T-helper 22 cell (primary cell): ENCODE data around the gene TMEM37.
"Not testable (repeated sequence)": the region's sequence is repeated elsewhere in the genome, so short reads cannot be mapped to it uniquely, and the experiment has no call there.

Experiments
- DNase-seq: peaks from one replicate; pipeline ENCODE4 v3.0.0-alpha.2; 2020; ENCODE audit warnings: low read depth

Gene TMEM37, protein sequence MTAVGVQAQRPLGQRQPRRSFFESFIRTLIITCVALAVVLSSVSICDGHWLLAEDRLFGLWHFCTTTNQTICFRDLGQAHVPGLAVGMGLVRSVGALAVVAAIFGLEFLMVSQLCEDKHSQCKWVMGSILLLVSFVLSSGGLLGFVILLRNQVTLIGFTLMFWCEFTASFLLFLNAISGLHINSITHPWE

DNA sequence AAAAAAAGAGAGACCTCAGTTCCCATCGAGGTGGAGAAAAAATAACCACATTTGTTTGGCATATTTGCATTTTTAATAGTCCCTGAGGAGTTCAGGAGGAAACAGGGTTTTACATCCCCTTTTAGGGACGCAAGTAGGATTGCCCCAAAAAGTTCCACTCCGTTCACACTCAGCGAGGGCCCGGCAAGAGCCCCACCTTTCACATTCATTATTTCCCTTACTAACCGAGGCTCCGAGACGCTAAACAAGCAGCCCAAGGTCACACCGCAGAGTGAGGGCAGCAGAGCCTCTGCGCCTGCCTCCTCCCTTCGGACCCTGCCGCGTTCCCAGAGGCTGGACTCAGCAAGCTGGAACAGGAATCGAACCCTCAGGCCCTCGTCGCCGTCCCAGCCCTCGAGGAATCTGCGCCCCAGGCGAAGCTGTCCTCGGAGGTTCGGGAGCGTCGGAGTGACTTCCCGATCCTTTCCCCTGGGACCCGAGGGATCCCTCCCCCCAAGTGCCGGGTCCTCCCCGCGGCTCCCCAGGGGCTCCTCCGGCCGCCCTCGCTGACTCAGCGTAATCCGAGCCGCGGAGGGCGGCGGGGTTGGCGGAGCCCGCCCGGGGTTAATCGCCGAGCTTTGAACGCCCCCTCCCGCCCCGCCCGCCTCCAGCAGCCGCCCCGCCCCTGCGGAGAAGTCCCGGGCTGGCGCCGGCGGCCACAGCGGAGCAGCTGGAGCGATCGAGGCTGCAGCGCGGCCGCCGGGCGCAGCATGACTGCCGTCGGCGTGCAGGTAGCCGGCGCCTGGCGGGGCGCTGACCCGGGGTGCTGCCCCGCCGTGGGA, at the start of gene TMEM37:
TMEM37 (plus strand) TSS at position 700 of the 821 bp plus-strand sequence; CDS start at position 750, 50 bp downstream.
- no peak for DNase-seq

DNA sequence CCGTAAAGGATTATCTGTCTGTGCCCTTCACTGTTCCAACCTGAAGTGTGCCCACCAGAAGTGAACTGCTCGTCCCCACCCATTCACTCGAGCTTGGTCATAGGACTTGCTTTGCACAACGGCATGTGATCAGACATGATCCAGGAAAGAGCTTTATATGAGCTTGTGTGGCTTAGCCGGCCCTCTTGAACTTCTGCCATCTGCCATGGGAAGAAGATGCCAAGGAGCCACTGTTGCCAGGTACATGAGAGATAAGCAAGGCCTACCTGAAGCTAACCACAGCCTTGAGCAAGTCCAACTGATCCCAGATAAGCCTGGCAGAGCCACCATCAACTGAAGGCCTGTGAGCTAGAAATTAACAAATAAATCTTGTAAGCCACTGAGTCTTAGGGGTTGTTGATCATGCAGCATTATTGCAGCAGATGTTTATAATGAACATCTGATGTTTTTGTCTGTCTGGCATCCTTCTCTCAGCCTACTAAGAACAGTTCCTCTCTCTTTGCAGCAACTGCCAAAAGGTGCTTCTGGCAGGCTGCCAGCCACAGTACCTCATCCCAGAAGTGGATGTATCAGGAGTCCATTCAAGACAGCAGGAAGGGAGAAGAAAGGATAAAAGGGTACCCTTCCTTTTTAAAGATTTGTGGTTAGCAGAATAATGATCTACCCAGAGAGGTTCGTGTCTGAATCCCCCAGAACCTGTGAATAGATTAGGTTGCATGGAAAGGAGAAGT, 48.1 kb upstream of the TMEM37 start:
- no peak for DNase-seq

DNA sequence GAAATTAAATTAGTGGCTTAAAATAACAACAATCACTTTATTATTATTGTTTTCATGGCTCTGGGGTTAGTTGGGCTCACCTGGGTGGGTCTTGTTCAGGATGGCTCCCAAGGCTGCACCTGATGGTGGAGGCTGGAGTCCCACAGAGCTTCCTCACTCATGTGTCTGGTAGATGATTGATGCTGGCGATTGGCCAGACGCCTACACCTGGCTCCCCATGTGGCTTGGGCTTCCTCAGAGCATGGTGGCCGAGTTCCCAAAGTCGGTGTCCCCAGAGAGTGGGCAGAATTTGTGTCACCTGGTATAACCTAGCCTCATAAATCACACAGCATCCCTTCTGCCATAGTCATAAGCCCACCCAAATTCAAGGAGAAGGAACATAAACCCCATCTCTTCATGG, 46.7 kb upstream of the TMEM37 start:
- DNase-seq: no peak

- no peak for DNase-seq
Measured at GRCh38 chr2:119385466-119385865, 46.2 kb upstream of the TMEM37 start.

DNA sequence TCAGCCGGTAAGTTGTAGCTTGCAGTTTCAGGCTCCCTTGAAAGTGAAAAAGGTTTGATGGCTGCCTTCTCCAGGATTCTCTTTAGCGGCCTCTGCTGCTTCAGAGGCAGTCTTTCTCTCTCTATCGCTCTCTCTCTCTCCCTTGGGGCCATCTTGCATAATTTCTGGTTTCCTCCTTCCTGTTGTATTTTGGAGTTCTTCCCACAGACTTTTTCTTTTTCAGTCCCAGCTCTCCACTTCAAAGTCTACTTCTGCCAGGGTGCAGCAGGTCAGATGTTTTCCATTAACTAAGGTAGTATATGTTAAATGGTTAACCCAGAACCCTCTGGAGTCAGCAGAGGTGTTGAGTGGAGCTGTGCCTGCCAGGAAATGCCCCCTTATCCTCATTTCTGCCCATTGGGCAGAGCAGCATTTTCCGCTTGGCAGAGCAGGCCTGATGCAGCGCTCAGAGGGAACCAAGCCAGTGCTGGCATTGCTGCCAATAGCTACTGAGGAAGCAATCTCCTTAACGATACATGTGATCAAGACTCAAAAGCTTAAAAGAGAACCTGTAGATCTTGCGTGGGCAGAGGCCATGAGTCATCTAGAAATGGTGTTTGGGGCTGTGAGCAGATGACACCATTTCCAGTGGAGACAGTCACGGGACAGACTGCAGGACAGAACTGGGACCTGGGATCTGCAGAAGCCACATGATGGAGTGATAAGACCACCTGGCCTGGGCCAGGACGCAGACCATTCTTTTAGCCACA, 44.1 kb upstream of the TMEM37 start:
- no peak for DNase-seq

DNA sequence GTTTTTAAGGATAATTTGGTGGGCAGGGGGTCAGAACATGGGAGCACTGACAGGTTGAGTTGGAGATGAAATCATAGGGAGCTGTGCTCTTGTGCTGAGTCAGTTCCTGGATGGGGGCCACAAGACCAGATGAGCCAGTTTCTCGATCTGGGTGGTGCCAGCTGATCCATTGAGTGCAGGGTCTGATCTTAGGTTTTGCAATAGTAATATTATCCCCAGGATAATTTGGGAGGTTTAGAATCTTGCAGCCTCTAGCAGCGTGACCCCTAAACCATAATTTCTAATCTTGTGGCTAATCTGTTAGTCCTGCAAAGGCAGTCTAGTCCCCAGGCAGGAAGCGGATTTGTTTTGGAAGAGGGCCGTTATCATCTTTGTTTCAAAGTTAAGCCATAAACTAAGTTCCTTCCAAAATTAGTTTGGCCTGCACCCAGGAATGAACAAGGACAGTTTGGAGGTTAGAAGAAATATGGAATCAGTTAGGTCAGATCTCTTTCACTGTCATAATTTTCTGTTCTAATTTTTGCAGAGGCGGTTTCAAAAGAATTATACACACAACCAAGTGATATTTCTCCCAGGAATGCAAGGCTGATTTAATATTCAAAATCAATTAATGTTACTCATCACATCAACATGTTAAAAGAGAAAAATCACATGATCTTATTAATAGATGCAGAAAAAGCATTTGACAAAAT, 41.9 kb upstream of the TMEM37 start:
- DNase-seq: no peak

- DNase-seq: no peak
Measured at GRCh38 chr2:119393971-119394748, 37.5 kb upstream of the TMEM37 start.

GRCh38 chr2:119397196-119397595, 34.5 kb upstream of the TMEM37 start:
- DNase-seq: no peak

DNA sequence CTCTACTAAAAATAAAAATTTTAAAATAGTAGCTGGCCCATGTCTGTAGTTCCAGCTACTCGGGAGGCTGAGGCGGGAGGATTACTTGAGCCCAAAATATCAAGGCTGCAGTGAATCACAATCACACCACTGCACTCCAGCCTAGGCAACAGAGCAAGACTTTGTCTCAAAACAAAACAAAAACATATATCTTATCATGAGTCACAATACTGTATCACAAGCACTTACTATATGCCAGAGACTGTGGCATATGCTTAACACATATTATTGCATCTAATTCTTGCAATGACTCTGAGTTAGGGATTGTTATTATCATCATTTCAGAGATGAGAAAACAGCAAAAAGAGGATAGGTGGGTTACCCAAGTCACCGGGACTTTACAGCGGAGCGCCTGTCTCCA, 29.5 kb upstream of the TMEM37 start:
- DNase-seq: no peak

DNA sequence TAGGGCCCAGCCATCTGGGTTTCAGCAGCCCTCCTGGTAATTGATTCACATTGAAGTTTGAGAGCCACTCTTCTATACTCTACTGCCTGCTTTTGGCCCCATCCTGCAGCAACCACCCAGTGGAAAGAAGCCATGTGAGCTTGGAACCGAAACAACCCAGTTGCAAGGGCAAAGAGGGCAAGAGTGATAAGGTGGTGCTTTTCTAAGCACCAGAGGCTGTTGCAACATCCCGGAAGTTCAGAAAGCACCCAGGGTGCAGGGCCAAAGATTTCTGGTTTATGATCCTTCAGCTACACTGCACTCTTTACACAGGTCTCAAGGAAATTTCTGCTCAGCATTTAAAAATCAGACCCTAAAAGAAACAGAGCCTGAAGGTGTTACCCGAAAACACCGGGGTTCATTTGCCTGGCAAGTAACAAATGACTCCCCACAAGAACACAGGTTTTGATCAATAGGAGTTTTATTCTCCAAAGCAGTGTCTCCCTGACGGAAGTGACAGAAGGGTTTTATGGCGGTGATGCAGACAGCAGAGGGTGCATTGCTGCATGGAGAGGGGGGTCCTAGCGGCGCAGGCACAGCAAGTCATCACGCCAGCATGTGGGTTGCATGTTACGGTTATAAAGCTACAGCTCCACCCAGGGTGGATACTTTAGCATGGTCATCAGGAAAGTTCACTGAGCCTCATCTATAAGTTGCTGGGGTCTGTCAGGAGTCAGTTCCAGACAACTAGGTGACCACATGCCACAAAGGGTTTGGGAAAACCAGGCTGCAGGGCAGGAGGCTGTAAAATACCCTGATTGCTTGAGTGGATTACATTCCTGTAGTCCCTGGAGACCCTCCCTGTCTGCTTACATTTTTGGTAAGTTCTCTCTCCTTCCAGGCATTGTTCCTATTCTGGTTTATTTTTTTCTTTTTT, 28.8 kb upstream of the TMEM37 start:
- DNase-seq: no peak

DNA sequence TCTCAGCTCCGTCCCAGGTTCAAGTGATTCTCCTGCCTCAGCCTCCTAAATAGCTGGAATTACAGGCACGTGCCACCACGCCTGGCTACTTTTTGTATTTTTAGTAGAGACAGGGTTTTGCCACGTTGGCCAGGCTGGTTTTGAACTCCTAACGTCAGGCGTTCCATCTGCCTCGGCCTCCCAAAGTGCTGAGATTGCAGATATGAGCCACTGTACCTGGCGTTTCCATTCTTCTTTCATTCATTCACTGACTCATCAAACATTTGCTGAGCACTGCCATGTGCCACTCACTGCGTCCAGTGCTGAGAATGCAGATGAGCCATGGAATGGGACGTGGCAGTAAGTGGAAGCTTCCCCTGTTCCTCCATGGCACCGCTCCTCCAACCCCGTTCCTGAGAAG, 28.0 kb upstream of the TMEM37 start:
- DNase-seq: not testable (repeated sequence)

DNA sequence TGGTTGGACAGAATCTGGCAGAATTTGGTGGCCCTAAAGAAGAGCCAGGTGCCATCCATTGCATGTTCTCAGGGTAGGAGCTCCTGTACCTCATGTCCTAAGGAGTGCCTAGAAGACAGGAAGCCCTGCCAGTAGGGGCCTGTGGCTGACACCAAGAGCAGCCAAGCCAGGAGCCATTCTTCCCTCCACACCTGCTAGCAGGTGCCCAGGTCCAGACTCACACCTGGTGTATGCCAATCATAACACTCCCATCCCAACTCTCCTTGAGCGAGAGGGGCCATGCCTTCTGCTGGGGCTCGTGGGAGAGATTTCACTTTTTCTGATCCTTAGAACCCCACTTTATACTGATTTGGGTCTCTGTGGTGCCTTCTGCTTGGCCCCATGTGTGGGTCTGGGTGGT, 26.5 kb upstream of the TMEM37 start:
- no peak for DNase-seq

DNA sequence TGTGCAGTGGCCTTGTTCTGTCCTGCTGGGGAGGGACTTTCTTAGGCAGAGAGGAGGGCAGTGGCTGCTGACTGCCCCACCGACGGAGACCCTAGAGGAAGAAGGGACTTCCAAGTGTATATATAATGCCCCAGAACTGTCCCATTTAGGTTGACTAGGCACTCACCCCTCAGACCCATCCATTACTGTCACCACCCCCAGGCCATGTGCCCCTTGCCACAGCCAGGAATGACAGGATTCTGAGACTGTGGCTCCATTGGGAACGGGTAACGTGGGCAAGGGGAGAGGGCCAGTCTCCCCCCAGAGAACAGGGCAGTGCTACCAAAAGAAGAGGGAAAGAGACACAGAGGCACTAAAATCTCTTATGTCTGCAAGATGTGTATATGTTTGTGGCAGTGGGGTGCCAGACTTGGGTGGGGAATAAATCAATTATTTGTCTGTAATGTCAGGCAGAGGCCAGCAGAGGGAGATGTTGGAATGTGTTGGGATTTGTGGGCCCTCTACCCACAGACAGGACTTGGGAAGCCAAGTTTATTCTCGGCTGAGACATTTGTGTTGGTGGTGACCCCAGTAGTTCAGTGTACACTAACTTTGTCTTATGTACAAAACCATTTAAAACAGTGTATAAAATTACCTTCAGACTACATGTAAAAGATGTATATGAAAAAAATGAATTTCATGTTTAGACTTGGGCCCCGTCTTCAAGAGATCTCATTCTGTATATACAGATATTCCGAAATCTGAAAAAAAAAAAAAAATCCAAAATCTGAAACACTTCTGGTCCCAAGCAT, 24.0 kb upstream of the TMEM37 start:
- no peak for DNase-seq

- no peak for DNase-seq
Measured at GRCh38 chr2:119408221-119408619, 23.4 kb upstream of the TMEM37 start.

DNA sequence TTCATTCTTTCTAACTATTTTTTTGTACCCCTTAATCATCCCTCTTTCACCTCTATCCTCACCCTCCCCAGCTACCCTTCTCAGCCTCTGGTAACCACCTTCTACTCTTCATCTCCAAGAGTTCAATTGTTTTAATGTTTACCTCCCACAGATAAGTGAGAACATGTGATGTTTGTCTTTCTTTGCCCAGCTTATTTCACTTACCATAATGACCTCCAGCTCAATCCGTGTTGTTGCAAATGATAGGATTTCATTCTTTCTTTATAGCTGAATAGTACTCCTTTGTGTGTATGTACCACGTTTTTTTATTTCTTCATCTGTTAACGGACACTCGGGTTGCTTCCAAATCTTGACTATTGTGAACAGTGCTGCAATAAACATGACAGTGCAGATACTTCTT, 22.1 kb upstream of the TMEM37 start:
- DNase-seq: no peak

DNA sequence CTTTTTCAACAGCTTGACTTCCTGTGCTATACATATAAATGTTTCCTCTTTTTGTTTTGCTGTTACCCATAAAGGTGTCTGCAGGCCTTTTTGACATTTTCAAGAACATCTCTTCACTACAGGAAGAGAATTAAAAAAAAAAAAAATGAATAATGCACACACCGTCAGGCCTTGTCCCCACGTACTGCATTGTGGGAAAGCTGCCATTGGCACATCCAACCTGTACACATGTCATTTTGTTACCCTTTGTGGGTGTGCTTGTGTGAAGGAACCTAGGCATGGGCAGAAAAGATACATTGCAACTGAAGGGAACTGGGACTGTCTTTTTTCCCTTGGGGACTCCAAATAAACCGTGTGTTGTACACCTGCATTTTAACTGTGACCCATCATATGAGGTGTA, 16.8 kb upstream of the TMEM37 start:
- DNase-seq: no peak

GRCh38 chr2:119415630-119416029, 16.0 kb upstream of the TMEM37 start:
- no peak for DNase-seq

GRCh38 chr2:119416299-119416923, 15.2 kb upstream of the TMEM37 start:
- DNase-seq: no peak

DNA sequence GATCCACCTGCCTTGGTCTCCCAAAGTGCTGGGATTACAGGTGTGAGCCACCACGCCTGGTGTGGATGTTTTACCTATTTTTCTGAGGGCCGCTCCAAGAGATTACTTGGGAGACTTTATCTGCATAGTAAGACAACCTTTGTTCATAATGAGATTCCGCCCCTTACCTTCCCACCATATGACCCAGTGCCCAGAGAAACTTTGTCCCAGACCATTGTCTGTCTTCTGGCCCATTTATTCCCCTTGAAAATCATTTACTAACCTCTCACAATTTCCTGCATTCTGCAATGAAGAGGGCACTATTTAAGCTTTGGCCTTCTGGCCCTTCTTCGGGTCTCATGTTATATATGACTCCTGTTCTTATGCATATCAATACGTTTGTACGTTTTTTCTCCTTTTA, 13.7 kb upstream of the TMEM37 start:
- DNase-seq: no peak
